Prostate gland (tissue), 2 donors: Measurements from ENCODE around the gene SLC7A10.

Experiments used
- CTCF ChIP-seq, 4 experiments: fragments of 200-600 bp in 2 of 4; fragments of 450-650 bp in 2 of 4; sonication (generic) in 2 of 4; IDR thresholded peaks; 1 replicate in 3 of 4; 2 replicates in 1 of 4; pipeline ENCODE4 v1.5.1; 2016 to 2019; ENCODE audit warnings: antibody characterized with exemption in 4 of 4, mild to moderate bottlenecking in 2 of 4, moderate library complexity in 2 of 4
- POLR2A ChIP-seq: fragments of 450-650 bp; IDR thresholded peaks from one replicate; pipeline ENCODE4 v1.6.1; 2016; ENCODE audit warnings: antibody characterized with exemption, mild to moderate bottlenecking
- POLR2AphosphoS5 ChIP-seq: sonication (generic); formaldehyde crosslinking; IDR thresholded peaks from one replicate; pipeline ENCODE4 v1.6.1; 2017; ENCODE audit warnings: antibody characterized with exemption

GRCh38 chr19:33201886-33202545 lies 23.6 kb downstream of the SLC7A10 start:
- no peak for TF ChIP-seq CTCF (IDR thresholded peaks at IDR 0.05)
- no peak for TF ChIP-seq POLR2A
- no peak for TF ChIP-seq POLR2AphosphoS5
